Fibroblast of lung (primary cell): ENCODE results near the gene STX8. TPM values are rescaled to one million over a fixed set of nuclear protein-coding genes. Genes with fewer than 3 reads are reported as not detected.

Experiments
- DNase-seq, 2 donors: peaks; one replicate each; pipeline versions ENCODE4 v3.0.0 to v3.0.0-alpha.2; 2010; ENCODE audit warnings: low read depth in 2 of 2
- H2AFZ ChIP-seq: 2 replicates; pipeline ENCODE4 v1.5.1; 2012; ENCODE audit warnings: low read length, control low read depth, inconsistent platforms
- H3K27ac ChIP-seq: 2 replicates; pipeline ENCODE4 v1.5.1; 2011; ENCODE audit warnings: low read length, control low read depth; ENCODE audit not compliant: insufficient read depth
- H3K27me3 ChIP-seq: 2 replicates; pipeline ENCODE4 v1.5.1; 2011; ENCODE audit warnings: mild to moderate bottlenecking, low read length; ENCODE audit not compliant: control insufficient read depth, insufficient read depth
- H3K36me3 ChIP-seq: 2 replicates; pipeline ENCODE4 v1.5.1; 2011; ENCODE audit warnings: low read length; ENCODE audit not compliant: control insufficient read depth, insufficient read depth
- H3K4me1 ChIP-seq: 2 replicates; pipeline ENCODE4 v1.5.1; 2011; ENCODE audit warnings: low read length; ENCODE audit not compliant: control insufficient read depth, insufficient read depth; ENCODE audit errors: extremely low read depth
- H3K4me2 ChIP-seq: 2 replicates; pipeline ENCODE4 v1.5.1; 2011; ENCODE audit warnings: low read length, control low read depth; ENCODE audit not compliant: insufficient read depth; ENCODE audit errors: extremely low read depth
- H3K4me3 ChIP-seq, 4 experiments: fragments of 200-600 bp in 1 of 4; sonication (generic) in 1 of 4; replicated peaks in 1 of 4; 2 replicates each; pipeline ENCODE4 v1.5.1; 2011 to 2016; ENCODE audit warnings: low read length in 4 of 4, low read depth in 3 of 4, mild to moderate bottlenecking in 3 of 4, control low read depth in 2 of 4, inconsistent platforms in 1 of 4, mixed read lengths in 1 of 4; ENCODE audit not compliant: insufficient read depth in 1 of 4; ENCODE audit errors: control extremely low read depth in 1 of 4
- H3K79me2 ChIP-seq: 2 replicates; pipeline ENCODE4 v1.5.1; 2012; ENCODE audit warnings: mild to moderate bottlenecking, low read length, inconsistent platforms; ENCODE audit not compliant: control insufficient read depth, insufficient read depth
- H3K9ac ChIP-seq: 2 replicates; pipeline ENCODE4 v1.5.1; 2011; ENCODE audit warnings: mild to moderate bottlenecking, low read length, control low read depth; ENCODE audit not compliant: insufficient read depth
- H3K9me3 ChIP-seq: 2 replicates; pipeline ENCODE4 v1.5.1; 2012; ENCODE audit warnings: low read depth, low read length; ENCODE audit not compliant: control insufficient read depth, insufficient read depth
- H4K20me1 ChIP-seq: 2 replicates; pipeline ENCODE4 v1.5.1; 2011; ENCODE audit warnings: low read length; ENCODE audit not compliant: control insufficient read depth, insufficient read depth; ENCODE audit errors: extremely low read depth
- CTCF ChIP-seq, 2 donors: IDR thresholded peaks in 1 of 2; conservative IDR thresholded peaks in 1 of 2; 1 replicate in 1 of 2; 2 replicates in 1 of 2; pipeline ENCODE4 v1.5.1; 2011 to 2012; ENCODE audit warnings: low read length in 2 of 2, control low read depth in 1 of 2, inconsistent platforms in 1 of 2, low read depth in 1 of 2, mild to moderate bottlenecking in 1 of 2
- EZH2 ChIP-seq: IDR thresholded peaks from 2 replicates; pipeline ENCODE4 v1.5.1; 2012; ENCODE audit warnings: low read length, control low read depth, mild to moderate bottlenecking; ENCODE audit errors: missing control alignments
- polyA plus RNA-seq, 2 donors: library from polyadenylated mRNA; depleted of rRNA in 1 of 2; stranded (reverse) in 1 of 2; unstranded in 1 of 2; fragments of >200 nt; gene quantifications; 2 replicates each; pipeline ENCODE4 v1.2.1, GENCODE V29; 2011 to 2012; ENCODE audit warnings: missing spikeins in 1 of 2
- total RNA-seq: library from RNA; depleted of rRNA; stranded (reverse); fragments of >200 nt; gene quantifications from 2 replicates; pipeline ENCODE4 v1.2.1, GENCODE V29; 2014

The STX8 gene
- total and polyA plus RNA-seq, 2 donors (not counting 1 experiment from before 2014, with no cell fraction given) = 84.7 to 128 TPM

GRCh38 chr17:9306086-9306485, 269.5 kb downstream of the STX8 start:
- H4K20me1 ChIP-seq = no peaks in the 10 kb centered on the region
- H3K9ac ChIP-seq = no peak overlapping the region
- no peaks in the 10 kb centered on the region for H3K9me3 ChIP-seq
- TF ChIP-seq EZH2 (no peak), CTCF (conservative IDR thresholded peaks at IDR 0.05 in 1 of 2, IDR thresholded peaks at IDR 0.05 in 1 of 2; ENCODE audit: low read depth in 1 of 2, low read length in 2 of 2) (no peak)
- no peaks in the 10 kb centered on the region for H3K36me3 ChIP-seq
- H3K4me2 ChIP-seq = no peak overlapping the region
- no peak overlapping the region for H3K27ac ChIP-seq
- no peaks in the 10 kb centered on the region for H3K79me2 ChIP-seq
- H3K4me1 ChIP-seq = no peaks in the 10 kb centered on the region
- no peak overlapping the region for H3K4me3 ChIP-seq
- H2AFZ ChIP-seq = no peak overlapping the region
- H3K27me3 ChIP-seq = no peaks in the 10 kb centered on the region
- peak in 1 of 2 donors; percentile 41 for DNase-seq

- TF ChIP-seq EZH2 (no peak), CTCF (conservative IDR thresholded peaks at IDR 0.05 in 1 of 2, IDR thresholded peaks at IDR 0.05 in 1 of 2; ENCODE audit: low read depth in 1 of 2, low read length in 2 of 2) (no peak)
- no peaks in the 10 kb centered on the region for H3K27me3 ChIP-seq
- H3K27ac ChIP-seq = no peak overlapping the region
- H3K36me3 ChIP-seq = no peaks in the 10 kb centered on the region
- no peaks in the 10 kb centered on the region for H3K9me3 ChIP-seq
- no peaks in the 10 kb centered on the region for H4K20me1 ChIP-seq
- no peak overlapping the region for H2AFZ ChIP-seq
- H3K4me2 ChIP-seq = no peak overlapping the region
- H3K79me2 ChIP-seq = no peaks in the 10 kb centered on the region
- no peak for DNase-seq
- H3K9ac ChIP-seq = no peak overlapping the region
- no peaks in the 10 kb centered on the region for H3K4me1 ChIP-seq
- H3K4me3 ChIP-seq = no peak overlapping the region
Observed at GRCh38 chr17:9299695-9300094, 275.9 kb downstream of the STX8 start.

- no peak overlapping the region for H3K27ac ChIP-seq
- no peaks in the 10 kb centered on the region for H3K79me2 ChIP-seq
- no peak overlapping the region for H3K4me3 ChIP-seq
- TF ChIP-seq CTCF (conservative IDR thresholded peaks at IDR 0.05 in 1 of 2, IDR thresholded peaks at IDR 0.05 in 1 of 2; ENCODE audit: low read depth in 1 of 2, low read length in 2 of 2) (no peak), EZH2 (no peak)
- no peaks in the 10 kb centered on the region for H3K4me1 ChIP-seq
- no peak overlapping the region for H3K4me2 ChIP-seq
- H4K20me1 ChIP-seq = no peaks in the 10 kb centered on the region
- no peak for DNase-seq
- H2AFZ ChIP-seq = no peak overlapping the region
- H3K9me3 ChIP-seq = no peaks in the 10 kb centered on the region
- no peaks in the 10 kb centered on the region for H3K27me3 ChIP-seq
- H3K9ac ChIP-seq = no peak overlapping the region
- H3K36me3 ChIP-seq = no peaks in the 10 kb centered on the region
Observed at GRCh38 chr17:9298776-9299295, 276.8 kb downstream of the STX8 start.
